Suppressor macrophage treated with lipopolysaccharide for 4 hours (primary cell): ENCODE data around the gene RNF11.

Experiments
- DNase-seq: peaks from one replicate; pipeline ENCODE4 v3.0.0-alpha.2; 2020

Gene RNF11

DNA sequence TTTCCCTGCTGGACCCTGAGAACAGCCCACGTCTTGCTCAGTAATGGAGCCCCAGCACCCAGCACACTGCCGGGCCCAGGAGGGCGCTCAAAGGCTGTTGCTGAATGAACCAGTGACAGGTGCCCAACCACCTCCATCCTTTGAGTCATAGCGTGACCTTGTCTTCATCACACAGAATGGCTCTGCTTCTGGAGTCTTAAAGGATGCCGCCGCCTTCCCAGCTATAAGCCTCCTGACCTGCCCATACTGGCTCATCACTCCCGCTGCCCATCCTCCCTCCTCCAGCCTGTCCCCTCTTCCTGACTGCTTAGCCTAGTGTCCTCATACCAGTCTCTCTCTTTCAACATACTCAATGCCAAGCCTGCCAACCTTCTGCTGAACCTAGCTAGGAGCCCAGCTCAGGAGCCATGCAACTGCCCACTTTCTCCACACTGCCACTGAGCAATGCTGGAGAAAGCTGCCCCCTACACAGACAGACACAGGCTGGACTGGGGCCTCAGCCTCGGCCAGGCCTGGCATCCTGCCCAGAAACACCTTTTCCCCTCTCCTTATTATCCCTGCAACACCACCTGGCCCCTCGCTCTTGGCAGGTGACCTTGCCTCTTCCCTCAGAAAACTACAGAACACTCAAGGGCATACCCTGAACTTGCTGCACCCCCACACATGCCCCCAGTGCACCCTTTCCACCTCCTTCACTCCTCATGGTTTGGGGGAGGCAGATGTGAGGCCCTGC is 80.2 kb downstream of the RNF11 start:
- DNase-seq, result no peak

DNA sequence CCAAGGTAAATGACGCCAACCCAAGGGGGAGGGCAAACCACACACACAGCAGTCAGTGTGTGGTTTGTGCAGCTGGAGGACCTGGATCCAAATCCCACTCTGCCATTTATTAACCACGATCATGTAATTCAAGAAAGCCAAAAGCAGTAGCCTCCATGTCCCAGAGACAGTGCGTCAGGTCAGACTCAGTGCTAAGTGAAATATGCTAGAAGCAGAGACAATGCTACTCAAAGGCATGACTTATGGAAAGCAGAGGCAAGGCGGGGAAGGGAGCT is 80.7 kb downstream of the RNF11 start:
- DNase-seq, result no peak

DNA sequence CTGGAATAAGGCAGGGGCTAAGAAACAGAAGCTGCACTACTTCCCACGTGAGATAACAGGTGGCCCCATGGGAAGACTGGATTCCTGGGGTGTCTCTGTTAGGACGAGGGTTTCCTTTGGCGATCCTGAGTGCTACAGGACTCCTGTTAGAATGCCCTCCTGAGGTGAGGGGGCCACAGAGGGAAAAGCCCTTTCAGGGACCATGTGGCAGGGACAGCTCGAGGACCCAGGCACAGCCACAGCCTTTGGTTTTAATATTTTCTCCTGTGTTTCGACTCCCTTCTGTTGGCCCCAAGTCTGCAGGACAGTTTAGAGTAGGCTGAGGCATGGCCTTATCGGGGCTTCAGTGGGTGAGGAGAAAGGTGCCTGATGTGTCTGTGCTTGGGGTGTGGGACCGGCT is 81.7 kb downstream of the RNF11 start:
- no peak for DNase-seq

DNA sequence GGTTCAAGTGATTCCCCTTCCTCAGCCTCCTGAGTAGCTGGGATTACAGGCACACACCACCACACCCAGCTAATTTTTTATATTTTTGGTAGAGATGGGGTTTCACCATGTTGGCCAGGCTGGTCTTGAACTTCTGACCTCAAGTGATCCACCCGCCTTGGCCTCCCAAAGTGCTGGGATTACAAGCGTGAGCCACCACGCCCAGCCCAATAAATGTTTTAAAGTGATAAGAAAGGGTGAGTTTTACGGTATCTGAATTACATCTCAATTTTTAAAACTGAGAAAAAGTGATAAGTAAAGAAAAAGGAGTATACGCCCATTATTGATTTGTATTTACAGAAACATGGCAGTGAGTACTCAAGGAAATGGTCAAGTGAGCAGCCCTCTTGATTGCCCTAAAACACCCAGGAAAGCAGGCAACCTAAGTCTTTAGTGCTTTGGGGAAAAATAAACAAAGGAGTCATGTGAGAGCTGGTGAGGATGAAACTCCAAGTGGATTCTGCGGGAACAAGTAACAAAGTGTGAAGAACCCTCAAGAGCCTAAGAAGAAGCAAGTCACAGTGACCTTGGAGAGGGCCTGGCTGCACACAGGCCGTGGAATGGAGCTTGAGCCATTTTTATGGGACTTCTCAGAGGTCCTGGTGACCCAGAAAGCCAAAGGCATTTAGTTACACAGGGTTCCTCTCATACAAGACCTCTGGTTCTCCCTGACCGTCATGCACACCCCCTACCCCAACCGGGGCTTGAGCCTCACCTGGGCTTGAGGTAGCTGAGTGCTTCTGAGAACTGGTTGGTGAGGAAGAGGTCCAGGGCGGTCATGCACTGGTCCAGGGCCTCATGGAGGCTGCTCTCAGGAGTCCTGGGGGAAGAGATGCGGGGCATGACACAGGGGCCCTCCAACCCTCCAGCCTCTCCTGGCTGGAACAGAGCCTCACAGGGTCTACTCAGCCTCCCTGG is 85.2 kb downstream of the RNF11 start:
- DNase-seq, result no peak

DNA sequence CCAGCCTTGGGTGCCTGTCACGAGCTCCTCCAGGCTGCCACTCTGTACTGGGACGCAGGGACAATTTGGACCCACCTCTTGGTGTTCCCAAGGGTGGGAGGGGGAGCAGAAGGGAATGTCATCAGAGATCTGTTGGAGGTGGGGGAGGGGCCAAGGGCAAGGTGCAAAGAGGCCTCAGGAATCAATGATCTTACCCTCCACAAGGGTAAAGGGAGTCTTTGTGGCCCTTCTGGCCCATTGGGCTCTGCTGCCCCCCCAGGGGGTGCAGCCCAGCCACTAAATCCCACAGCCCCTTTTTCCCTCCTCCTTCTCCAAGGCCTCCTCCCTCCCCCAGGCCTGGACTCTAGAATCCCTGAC is 85.8 kb downstream of the RNF11 start:
- DNase-seq, result no peak

DNA sequence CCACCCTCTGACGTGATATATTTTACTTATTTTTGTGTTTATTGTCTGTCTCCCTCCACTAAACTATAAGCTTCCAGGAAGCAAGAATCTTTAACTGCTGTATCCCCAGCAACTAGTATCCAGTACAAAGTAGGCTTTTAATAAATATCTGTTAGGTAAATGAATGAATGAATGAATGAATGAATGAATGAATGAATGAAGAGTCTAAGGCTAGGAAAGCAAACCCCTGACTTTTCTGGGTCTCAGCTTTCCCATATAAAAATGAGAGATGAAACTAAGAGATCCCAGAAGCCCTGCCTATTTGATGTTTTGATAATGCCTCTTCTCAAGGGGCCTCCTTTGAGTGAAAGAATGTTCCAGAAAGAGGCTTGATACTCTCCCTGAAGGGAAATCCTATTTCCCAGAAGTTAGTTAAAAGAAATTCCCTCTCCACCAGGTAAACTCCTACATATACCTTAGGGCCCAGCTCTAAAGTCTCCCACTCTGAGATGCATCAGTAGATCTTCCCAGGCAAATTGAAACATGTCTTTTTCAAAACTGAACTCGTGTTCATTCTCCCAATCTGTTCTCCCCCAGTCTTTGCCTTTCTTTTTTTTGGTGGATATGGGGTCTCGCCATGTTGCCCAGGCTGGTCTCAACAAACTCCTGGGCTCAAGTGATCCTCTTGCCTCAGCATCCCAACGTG is 86.5 kb downstream of the RNF11 start:
- no peak for DNase-seq
